ENCODE measurements around the gene SPATA12.
"Not testable (repeated sequence)": the region's sequence is repeated elsewhere in the genome, so short reads cannot be mapped to it uniquely, and the experiment has no call there.

SPATA12 gene

GRCh38 chr3:57053122-57053521 lies 7.3 kb upstream of the SPATA12 start:
- no peak for DNase-seq

GRCh38 chr3:57057351-57057750 lies 3.1 kb upstream of the SPATA12 start:
- no peak for DNase-seq

DNA sequence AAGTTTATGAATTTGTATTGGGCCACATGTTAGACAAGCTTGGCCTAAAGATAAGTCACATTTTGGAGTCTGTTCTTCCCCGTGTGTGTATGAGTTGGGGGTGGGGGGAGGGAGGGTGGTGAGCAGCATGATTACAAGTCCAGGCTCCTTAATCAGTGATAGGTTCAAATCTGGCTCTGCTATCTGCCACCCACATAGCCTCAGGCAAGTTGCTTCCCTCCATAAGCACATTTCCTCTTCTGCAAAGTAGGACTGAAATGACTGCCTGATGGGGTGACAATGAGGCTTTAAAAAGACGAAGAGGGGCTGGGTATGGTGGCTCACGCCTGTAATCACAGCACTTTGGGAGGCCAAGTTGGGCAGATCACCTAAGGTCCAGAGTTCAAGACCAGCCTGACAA lies 1.1 kb upstream of the SPATA12 start:
- no peak for DNase-seq

DNA sequence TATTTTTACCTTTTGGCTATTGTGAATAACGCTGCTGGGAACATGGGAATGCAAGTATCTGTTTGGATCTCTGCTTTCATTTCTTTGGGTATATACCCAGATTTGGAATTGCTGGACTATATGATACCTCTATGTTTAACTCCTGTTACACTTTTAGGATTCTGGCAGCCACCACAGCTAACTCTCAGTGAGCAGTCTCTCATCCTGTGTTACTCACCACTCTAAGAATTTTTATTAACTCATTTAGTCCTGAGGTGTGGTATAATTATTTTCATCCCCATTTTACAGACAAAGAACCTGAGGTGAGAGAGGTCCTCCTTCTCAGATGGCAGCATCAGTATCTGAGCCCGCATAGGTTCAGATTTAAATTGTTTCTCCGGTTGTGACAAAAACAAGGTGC lies 1.1 kb downstream of the SPATA12 start:
- DNase-seq: no peak

DNA sequence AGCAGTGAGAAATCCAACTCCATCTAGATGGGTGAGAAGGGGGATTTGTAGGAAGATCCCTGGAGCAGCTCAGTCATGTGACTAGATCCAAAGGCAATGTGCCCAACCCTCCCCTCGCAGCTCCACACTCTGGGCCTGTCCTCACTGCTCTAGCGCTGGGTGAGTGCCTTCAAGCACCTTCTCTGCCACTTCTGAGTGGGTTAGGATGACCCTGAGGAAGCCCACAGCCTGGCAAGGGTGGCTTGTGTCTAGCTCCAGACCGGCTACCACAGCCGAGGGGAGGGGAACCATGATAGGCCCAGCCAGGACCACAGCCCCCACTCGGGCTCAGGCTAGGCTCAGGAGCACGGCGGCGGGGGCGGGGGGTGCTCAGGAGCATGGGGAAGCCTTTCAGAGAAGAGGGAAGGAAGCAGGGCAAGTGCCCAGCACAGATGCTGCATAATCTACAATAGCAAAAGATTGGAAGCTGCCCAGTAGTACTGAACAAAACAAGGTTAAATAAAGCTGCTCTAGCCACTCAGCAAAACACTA lies 1.7 kb downstream of the SPATA12 start:
- no peak for DNase-seq

- no peak for DNase-seq
Measured at GRCh38 chr3:57063032-57063431, 2.6 kb downstream of the SPATA12 start.

- no peak for DNase-seq
Measured at GRCh38 chr3:57064001-57064400, 3.5 kb downstream of the SPATA12 start.

DNA sequence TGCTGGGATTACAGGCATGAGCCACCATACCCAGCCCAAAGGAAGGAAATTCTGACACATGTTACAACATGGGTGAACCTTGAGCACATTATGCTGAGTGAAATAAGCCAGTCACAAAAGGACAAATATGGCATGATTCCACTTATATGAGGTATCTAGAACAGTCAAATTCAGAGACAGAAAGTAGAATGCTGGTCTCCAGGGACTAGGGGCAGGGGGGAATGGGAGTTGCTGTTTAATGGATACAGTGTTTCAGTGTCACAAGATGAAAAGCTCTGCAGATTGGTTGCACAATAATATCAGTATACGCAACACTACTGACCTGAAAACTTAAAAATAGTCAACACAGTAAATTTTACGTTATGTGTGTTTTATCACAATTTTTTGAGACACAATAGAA lies 4.1 kb downstream of the SPATA12 start:
- no peak for DNase-seq

- DNase-seq: no peak
Measured at GRCh38 chr3:57065588-57065987, 5.1 kb downstream of the SPATA12 start.

DNA sequence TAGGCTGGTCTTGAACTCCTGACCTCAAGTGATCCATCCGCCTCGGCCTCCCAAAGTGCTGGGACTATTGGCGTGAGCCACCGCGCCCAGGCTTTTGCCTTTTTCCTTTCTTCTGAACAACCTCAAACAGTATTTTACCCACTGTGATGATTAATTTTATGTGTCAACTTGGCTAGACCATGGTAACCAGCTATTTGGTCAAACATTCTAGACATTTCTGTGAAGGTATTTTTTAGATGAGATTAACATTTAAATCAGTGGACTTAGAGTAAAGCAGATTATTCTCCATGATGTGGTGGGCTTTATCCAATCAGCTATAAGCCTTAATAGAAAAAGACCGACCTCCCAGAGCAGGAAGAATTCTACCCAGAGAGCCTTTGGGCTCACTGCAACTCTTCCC lies 6.0 kb downstream of the SPATA12 start:
- no peak for DNase-seq

GRCh38 chr3:57068437-57069089 lies 8.1 kb downstream of the SPATA12 start:
- peak; percentile 77 for DNase-seq

DNA sequence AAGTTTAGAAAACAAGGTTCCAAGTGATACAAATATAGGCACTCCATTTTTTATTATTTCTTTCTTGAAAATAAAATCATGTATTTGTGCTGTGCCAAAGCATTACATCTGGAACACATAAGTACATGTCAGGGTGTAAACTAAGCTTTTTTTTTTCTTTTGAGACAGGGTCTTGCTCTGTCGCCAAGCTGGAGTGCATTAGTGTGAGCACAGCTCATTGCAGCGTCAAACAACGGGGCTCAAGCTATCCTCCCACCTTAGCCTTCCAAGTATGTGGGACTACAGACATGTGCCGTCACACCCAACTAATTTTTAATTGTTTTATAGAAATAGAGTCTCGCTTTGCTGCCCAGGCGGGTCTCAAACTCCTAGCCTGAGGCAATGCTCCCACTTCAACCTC lies 9.0 kb downstream of the SPATA12 start:
- no peak for DNase-seq

DNA sequence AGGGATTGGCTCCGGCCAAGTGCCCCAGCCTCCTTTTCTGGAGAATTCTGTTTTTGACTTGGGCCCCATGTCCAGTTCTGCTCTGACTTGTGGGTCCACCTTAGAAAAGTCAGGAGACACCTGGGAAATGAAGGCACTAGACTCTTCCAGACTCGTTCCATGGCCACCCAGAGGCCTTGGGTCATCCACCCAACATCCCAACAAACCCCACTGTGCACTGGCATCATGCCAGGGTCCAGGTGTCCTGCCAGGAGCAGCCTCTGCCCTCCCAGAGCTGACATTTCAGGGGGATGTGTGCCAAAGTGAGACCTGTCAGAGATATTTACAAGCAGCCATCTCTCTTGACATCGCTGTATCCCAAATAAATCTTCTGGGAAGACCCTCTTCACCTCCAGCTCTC lies 13.2 kb downstream of the SPATA12 start:
- DNase-seq: no peak

DNA sequence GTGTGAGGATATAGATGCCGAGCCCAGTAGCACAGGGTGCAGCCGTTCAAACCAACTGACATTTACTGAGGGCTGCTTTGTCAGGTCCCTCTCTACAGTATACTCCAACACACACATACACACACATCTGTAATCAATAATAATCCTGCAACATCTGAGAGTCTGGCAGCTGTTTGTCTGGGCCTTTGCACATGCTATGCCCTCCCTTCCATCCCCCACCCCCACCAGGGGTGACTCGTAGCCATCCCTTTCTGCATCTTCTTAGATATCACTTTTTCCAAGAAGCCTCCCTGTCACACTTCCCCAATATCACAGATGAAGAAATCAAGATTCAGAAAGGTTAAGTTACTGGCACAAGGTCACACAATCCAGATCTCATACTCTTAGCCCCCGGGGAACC lies 13.7 kb downstream of the SPATA12 start:
- no peak for DNase-seq

DNA sequence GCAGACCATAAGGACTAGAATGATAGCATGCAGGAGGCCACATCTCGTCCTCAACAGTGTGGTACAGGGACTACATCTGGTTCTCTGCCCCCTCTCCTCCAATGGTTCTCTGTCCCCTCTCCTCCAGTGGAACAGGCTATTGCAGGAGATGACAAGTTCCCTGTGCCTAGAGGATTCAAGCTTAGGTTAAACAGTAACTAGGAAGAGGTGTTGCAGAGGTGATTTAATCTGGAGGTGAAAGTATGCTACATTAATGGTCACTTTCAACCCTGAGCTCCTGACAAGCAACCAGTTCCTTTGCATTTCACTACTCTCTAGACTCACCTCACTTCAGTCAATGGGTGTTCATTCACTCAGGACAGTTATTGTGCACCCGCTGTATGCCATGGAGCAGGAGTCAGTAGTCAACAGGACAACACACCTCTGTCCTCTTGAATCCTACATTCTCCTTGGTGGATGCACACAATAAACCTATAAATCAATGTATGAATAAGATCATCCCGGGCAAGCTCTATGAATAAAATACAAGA lies 16.0 kb downstream of the SPATA12 start:
- DNase-seq: no peak

GRCh38 chr3:57077630-57078343 lies 17.3 kb downstream of the SPATA12 start:
- DNase-seq: no peak

DNA sequence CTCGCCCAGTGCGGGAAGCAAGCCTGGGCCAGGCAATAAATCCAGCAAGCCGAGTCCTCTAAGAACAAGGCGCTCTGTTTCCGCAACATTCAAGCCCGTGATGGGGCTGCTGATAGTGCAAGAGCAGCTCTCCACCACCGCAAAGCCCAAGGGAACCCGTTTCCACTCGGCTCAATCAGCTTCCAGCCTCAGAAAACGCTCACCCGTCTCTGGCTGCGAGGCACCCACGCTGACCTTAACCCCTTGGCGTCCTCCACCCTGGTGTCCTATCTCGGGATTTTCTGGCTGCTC lies 17.8 kb downstream of the SPATA12 start:
- peak; percentile 33 for DNase-seq

DNA sequence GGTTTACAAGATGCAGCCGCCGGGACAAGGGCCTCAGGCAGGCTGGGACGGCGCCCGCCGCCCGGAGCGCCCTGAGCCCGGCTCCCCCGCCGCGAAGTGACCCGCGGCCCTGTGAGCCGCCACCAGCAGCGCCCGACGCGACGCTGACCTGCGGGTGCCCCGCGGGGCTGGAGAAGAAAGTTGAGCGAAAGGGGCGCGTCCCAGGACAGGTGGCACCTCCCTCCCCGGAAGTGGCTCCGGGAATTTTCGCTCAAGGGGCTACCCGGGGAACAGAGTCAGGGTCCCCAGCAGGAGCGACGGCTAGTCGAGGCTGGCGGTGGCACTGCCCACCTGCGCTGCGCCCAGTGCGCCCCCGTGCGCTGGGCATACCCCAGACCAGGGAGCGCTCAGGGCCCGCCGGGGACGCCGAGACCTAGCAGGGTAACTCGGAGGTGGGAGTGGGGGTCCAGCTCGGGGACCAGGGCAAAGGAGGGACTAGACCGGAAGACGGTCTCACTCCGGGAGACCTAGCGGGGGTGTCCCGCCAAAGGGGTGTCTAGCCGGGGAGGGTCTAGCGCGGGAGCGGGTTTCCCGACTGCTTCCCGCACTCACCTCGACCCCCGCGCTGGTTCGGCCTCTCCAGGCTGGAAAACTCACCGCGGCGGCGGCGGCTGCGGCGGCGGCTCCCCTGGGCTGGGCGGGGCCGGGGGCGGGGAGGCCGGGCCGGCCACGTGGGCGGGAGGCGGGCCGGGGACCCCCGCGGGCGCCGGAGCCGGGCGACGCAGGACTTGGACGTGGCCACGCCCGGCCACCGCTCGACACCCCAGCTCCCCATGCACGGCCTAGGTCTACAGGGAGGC lies 18.4 kb downstream of the SPATA12 start:
- DNase-seq: no peak

- no peak for DNase-seq
Measured at GRCh38 chr3:57079474-57079831, 19.0 kb downstream of the SPATA12 start.

GRCh38 chr3:57080171-57080570 lies 19.7 kb downstream of the SPATA12 start:
- no peak for DNase-seq

DNA sequence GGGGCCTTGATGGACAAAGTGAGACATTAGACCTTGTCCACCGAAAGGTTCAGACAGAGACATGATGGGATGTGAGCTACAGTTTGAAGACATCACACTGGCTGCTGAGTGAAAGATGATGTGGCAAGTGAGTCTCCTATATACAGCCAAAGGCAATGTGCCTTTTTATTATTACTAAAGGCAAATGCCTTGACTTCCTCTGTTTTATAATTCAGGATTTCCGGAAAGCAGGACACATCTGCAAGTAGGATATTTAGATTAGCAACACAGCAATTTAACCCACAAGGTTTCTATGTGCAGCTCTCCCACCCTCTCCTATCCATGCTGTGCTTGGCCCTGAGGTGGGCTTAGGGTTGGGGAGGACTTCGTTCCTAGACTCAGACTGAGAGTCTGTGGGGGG lies 20.7 kb downstream of the SPATA12 start:
- no peak for DNase-seq

GRCh38 chr3:57082481-57082880 lies 22.0 kb downstream of the SPATA12 start:
- DNase-seq: no peak

GRCh38 chr3:57083266-57083995 lies 23.0 kb downstream of the SPATA12 start:
- not testable (repeated sequence) for DNase-seq

Data from CD4-positive, alpha-beta T cell treated with Interferon gamma for 1 hour (primary cell).